ENCODE data around the gene LOC101059915.
"Not testable (repeated sequence)": the region's sequence is repeated elsewhere in the genome, so short reads cannot be mapped to it uniquely, and the experiment has no call there.

- not testable (repeated sequence) for TF ChIP-seq CTCF (conservative IDR thresholded peaks at IDR 0.05); ZFX (IDR thresholded peaks at IDR 0.05)
Observed at GRCh38 chrX:71696641-71697465, 29.5 kb downstream of the LOC101059915 start.

Measured in C4-2B (cell line).